GM18951 (cell line): ENCODE results near the gene GLT1D1.

Experiments
- POLR2A ChIP-seq: IDR thresholded peaks from 4 replicates; pipeline ENCODE4 v1.6.1; 2011; ENCODE audit warnings: mild to moderate bottlenecking; ENCODE audit not compliant: insufficient read length, insufficient read depth; ENCODE audit errors: extremely low read depth
- in situ Hi-C: fragments of 300-500 bp; cut with MboI; formaldehyde crosslinking; loops from one replicate; pipeline ENCODE4 v1.12.0; 2022; ENCODE audit warnings: low sequenced_read_pairs, mixed read lengths, inconsistent platforms; ENCODE audit not compliant: unreplicated experiment

The GLT1D1 gene

GRCh38 chr12:128918481-128919260, 65.4 kb downstream of the GLT1D1 start:
- TF ChIP-seq POLR2A: no peak
- in situ Hi-C loops: no loop called here

GRCh38 chr12:128920468-128920867, 67.2 kb downstream of the GLT1D1 start:
- TF ChIP-seq POLR2A: no peak
- in situ Hi-C loops: no loop called here

- in situ Hi-C loops: no loop called here
- no peak for TF ChIP-seq POLR2A
These were observed 75.1 kb downstream of the GLT1D1 start for GRCh38 chr12:128928361-128928760.

GRCh38 chr12:128929057-128929456, 75.8 kb downstream of the GLT1D1 start:
- in situ Hi-C loops: no loop called here
- TF ChIP-seq POLR2A: no peak

GRCh38 chr12:128930606-128931005, 77.3 kb downstream of the GLT1D1 start:
- in situ Hi-C loops: no loop called here
- TF ChIP-seq POLR2A: no peak

GRCh38 chr12:128932521-128932920, 79.2 kb downstream of the GLT1D1 start:
- in situ Hi-C loops: no loop called here
- no peak for TF ChIP-seq POLR2A

GRCh38 chr12:128933039-128933438, 79.8 kb downstream of the GLT1D1 start:
- in situ Hi-C loops: no loop called here
- TF ChIP-seq POLR2A: no peak

GRCh38 chr12:128933926-128934325, 80.6 kb downstream of the GLT1D1 start:
- TF ChIP-seq POLR2A: no peak
- in situ Hi-C loops: no loop called here

- in situ Hi-C loops: no loop called here
- no peak for TF ChIP-seq POLR2A
These were observed 85.6 kb downstream of the GLT1D1 start for GRCh38 chr12:128938886-128939285.

GRCh38 chr12:128940090-128940888, 87.0 kb downstream of the GLT1D1 start:
- in situ Hi-C loops: no loop called here
- no peak for TF ChIP-seq POLR2A

GRCh38 chr12:128940974-128941373, 87.7 kb downstream of the GLT1D1 start:
- TF ChIP-seq POLR2A: no peak
- in situ Hi-C loops: no loop called here

- in situ Hi-C loops: no loop called here
- no peak for TF ChIP-seq POLR2A
These were observed 89.7 kb downstream of the GLT1D1 start for GRCh38 chr12:128942960-128943477.

GRCh38 chr12:128944956-128945355, 91.7 kb downstream of the GLT1D1 start:
- in situ Hi-C loops: no loop called here
- no peak for TF ChIP-seq POLR2A

GRCh38 chr12:128947209-128947608, 93.9 kb downstream of the GLT1D1 start:
- in situ Hi-C loops: no loop called here
- no peak for TF ChIP-seq POLR2A
